ENCODE results near the gene INSYN1.
"Not testable (repeated sequence)": the region's sequence is repeated elsewhere in the genome, so short reads cannot be mapped to it uniquely, and the experiment has no call there.

The INSYN1 gene

GRCh38 chr15:73753250-73754130 lies at the start of gene INSYN1:
Gene INSYN1, minus strand, starts transcription at chr15:73753351. Its CDS starts 2,221 bp downstream, at chr15:73751130.
- H3K9me3 ChIP-seq (replicated peaks in 1 of 11) = no peaks in the 10 kb centered on the region
- no peaks in the 10 kb centered on the region for H3K36me3 ChIP-seq
- H3K27me3 ChIP-seq = peaks cover 66 to 96% (median 84%) of the 10 kb centered on the region in 11 experiments
- H3K4me2 ChIP-seq = peak within 1 kb of the TSS; percentile 96 to 99 (median 98)
- TF ChIP-seq Cebpa-rat (IDR thresholded peaks at IDR 0.05) = no peak
- H3K9ac ChIP-seq = peak within 1 kb of the TSS; percentile 19 to 68 (median 58); a peak in 18 of 22 replicates
- no peak within 1 kb of the TSS for H3K27ac ChIP-seq
- H3K4me1 ChIP-seq = peaks cover 7 to 16% (median 10%) of the 10 kb centered on the region in 10 experiments; a peak in 15 of 20 replicates
- peaks cover 0 to 33% (median 19%) of the 10 kb centered on the region in 11 experiments; a peak in 16 of 22 replicates for H4K20me1 ChIP-seq
- H3K4me3 ChIP-seq = peak within 1 kb of the TSS; percentile 57 to 70 (median 62)

- H3K9ac ChIP-seq = no peak overlapping the region
- no peaks in the 10 kb centered on the region for H3K36me3 ChIP-seq
- H3K4me2 ChIP-seq = peak overlapping the region in 2 of 11 experiments; percentile 76 to 81; a peak in 1 of 22 replicates
- H3K4me1 ChIP-seq = peaks cover 28 to 40% (median 35%) of the 10 kb centered on the region in 10 experiments
- no peaks in the 10 kb centered on the region; a peak in 1 of 22 replicates for H4K20me1 ChIP-seq
- no peak for TF ChIP-seq Cebpa-rat (IDR thresholded peaks at IDR 0.05)
- H3K9me3 ChIP-seq (replicated peaks in 1 of 11) = no peaks in the 10 kb centered on the region
- peak overlapping the region in 1 of 11 experiments; percentile 70; a peak in 2 of 22 replicates for H3K27ac ChIP-seq
- no peak overlapping the region for H3K4me3 ChIP-seq
- no peaks in the 10 kb centered on the region for H3K27me3 ChIP-seq
Measured at GRCh38 chr15:73802431-73803041, 49.4 kb upstream of the INSYN1 start.

GRCh38 chr15:73800662-73801345 lies 47.7 kb upstream of the INSYN1 start:
- Histone ChIP-seq H3K9ac (peak overlapping the region in 5 of 11 experiments; percentile 14 to 42 (median 34); a peak in 5 of 22 replicates), H3K36me3 (no peaks in the 10 kb centered on the region), H4K20me1 (no peaks in the 10 kb centered on the region; a peak in 1 of 22 replicates), H3K4me2 (peak overlapping the region; percentile 71 to 86 (median 80)), H3K4me3 (no peak overlapping the region), H3K9me3 (replicated peaks in 1 of 11) (no peaks in the 10 kb centered on the region), H3K27me3 (no peaks in the 10 kb centered on the region), H3K4me1 (peaks cover 28 to 40% (median 35%) of the 10 kb centered on the region in 10 experiments), H3K27ac (peak overlapping the region in 9 of 11 experiments; percentile 22 to 70 (median 51); a peak in 17 of 22 replicates)
- TF ChIP-seq Cebpa-rat (IDR thresholded peaks at IDR 0.05) = no peak

GRCh38 chr15:73799466-73799865 lies 46.3 kb upstream of the INSYN1 start:
- Histone ChIP-seq H3K27ac (peak overlapping the region in 7 of 11 experiments; percentile 8 to 70 (median 47); a peak in 8 of 22 replicates), H3K27me3 (no peaks in the 10 kb centered on the region), H3K9ac (no peak overlapping the region), H3K9me3 (replicated peaks in 1 of 11) (no peaks in the 10 kb centered on the region), H3K4me2 (peak overlapping the region; percentile 71 to 86 (median 80)), H3K4me3 (no peak overlapping the region), H4K20me1 (no peaks in the 10 kb centered on the region; a peak in 1 of 22 replicates), H3K4me1 (peaks cover 28 to 40% (median 35%) of the 10 kb centered on the region in 10 experiments), H3K36me3 (no peaks in the 10 kb centered on the region)
- no peak for TF ChIP-seq Cebpa-rat (IDR thresholded peaks at IDR 0.05)

- H3K4me3 ChIP-seq = no peak overlapping the region
- TF ChIP-seq Cebpa-rat (IDR thresholded peaks at IDR 0.05) = no peak
- no peak overlapping the region for H3K27ac ChIP-seq
- no peaks in the 10 kb centered on the region for H3K9me3 ChIP-seq (replicated peaks in 1 of 11)
- peaks cover 28 to 40% (median 35%) of the 10 kb centered on the region in 10 experiments for H3K4me1 ChIP-seq
- no peaks in the 10 kb centered on the region; a peak in 1 of 22 replicates for H4K20me1 ChIP-seq
- no peaks in the 10 kb centered on the region for H3K36me3 ChIP-seq
- H3K4me2 ChIP-seq = no peak overlapping the region
- no peak overlapping the region for H3K9ac ChIP-seq
- no peaks in the 10 kb centered on the region for H3K27me3 ChIP-seq
Measured at GRCh38 chr15:73797366-73798158, 44.4 kb upstream of the INSYN1 start.

GRCh38 chr15:73796331-73796831 lies 43.2 kb upstream of the INSYN1 start:
- Histone ChIP-seq H3K27ac (no peak overlapping the region), H4K20me1 (no peaks in the 10 kb centered on the region; a peak in 1 of 22 replicates), H3K27me3 (no peaks in the 10 kb centered on the region), H3K9me3 (replicated peaks in 1 of 11) (no peaks in the 10 kb centered on the region), H3K4me3 (no peak overlapping the region), H3K4me1 (peaks cover 26 to 35% (median 28%) of the 10 kb centered on the region in 10 experiments), H3K9ac (no peak overlapping the region), H3K36me3 (no peaks in the 10 kb centered on the region), H3K4me2 (no peak overlapping the region)
- TF ChIP-seq Cebpa-rat (IDR thresholded peaks at IDR 0.05) = no peak

- H3K27me3 ChIP-seq = no peaks in the 10 kb centered on the region
- H3K4me2 ChIP-seq = no peak overlapping the region
- peaks cover 8 to 17% (median 10%) of the 10 kb centered on the region in 10 experiments for H3K4me1 ChIP-seq
- TF ChIP-seq Cebpa-rat (IDR thresholded peaks at IDR 0.05) = no peak
- H3K27ac ChIP-seq = no peak overlapping the region
- H3K36me3 ChIP-seq = no peaks in the 10 kb centered on the region
- H3K9me3 ChIP-seq (replicated peaks in 1 of 11) = no peaks in the 10 kb centered on the region
- H3K4me3 ChIP-seq = no peak overlapping the region
- no peaks in the 10 kb centered on the region; a peak in 1 of 22 replicates for H4K20me1 ChIP-seq
- H3K9ac ChIP-seq = no peak overlapping the region
Measured at GRCh38 chr15:73794443-73795133, 41.4 kb upstream of the INSYN1 start.

GRCh38 chr15:73792899-73793541 lies 39.9 kb upstream of the INSYN1 start:
- not testable (repeated sequence) for H3K27me3 ChIP-seq; H3K27ac ChIP-seq; H4K20me1 ChIP-seq; H3K9me3 ChIP-seq (replicated peaks in 1 of 11); H3K4me2 ChIP-seq; H3K4me3 ChIP-seq; H3K9ac ChIP-seq; H3K4me1 ChIP-seq; H3K36me3 ChIP-seq
